H9 (cell line): ENCODE measurements around the gene DUSP18. TPM values are rescaled to one million over a fixed set of nuclear protein-coding genes. Genes with fewer than 3 reads are reported as not detected.

Source experiments
- DNase-seq: peaks from one replicate; pipeline ENCODE4 v3.0.0-alpha.2; 2017
- H2AFZ ChIP-seq: one replicate; pipeline ENCODE4 v1.6.1; 2013; ENCODE audit warnings: mild to moderate bottlenecking, low read length, control low read depth, moderate library complexity
- H2AK5ac ChIP-seq: 2 replicates; pipeline ENCODE4 v1.6.1; 2013; ENCODE audit warnings: low read length, control low read depth, mixed read lengths; ENCODE audit not compliant: insufficient read length
- H2BK120ac ChIP-seq: one replicate; pipeline ENCODE4 v1.6.1; 2013; ENCODE audit warnings: low read depth, mild to moderate bottlenecking, low read length, control low read depth, inconsistent platforms; ENCODE audit not compliant: poor library complexity, severe bottlenecking
- H2BK12ac ChIP-seq: 2 replicates; pipeline ENCODE4 v1.6.1; 2013; ENCODE audit warnings: low read length, control low read depth, mixed read lengths, low read depth; ENCODE audit not compliant: insufficient read length
- H2BK15ac ChIP-seq: 2 replicates; pipeline ENCODE4 v1.6.1; 2013; ENCODE audit warnings: low read depth, low read length, control low read depth
- H2BK20ac ChIP-seq: one replicate; pipeline ENCODE4 v1.6.1; 2013; ENCODE audit warnings: low read depth, mild to moderate bottlenecking, low read length, control low read depth, inconsistent platforms; ENCODE audit not compliant: poor library complexity, severe bottlenecking
- H2BK5ac ChIP-seq: 2 replicates; pipeline ENCODE4 v1.6.1; 2013; ENCODE audit warnings: low read length, control low read depth, mixed read lengths; ENCODE audit not compliant: insufficient read length
- H3K14ac ChIP-seq: 2 replicates; pipeline ENCODE4 v1.6.1; 2013; ENCODE audit warnings: low read length, control low read depth; ENCODE audit not compliant: insufficient read depth
- H3K18ac ChIP-seq: 2 replicates; pipeline ENCODE4 v1.6.1; 2013; ENCODE audit warnings: low read depth, mild to moderate bottlenecking, mixed read lengths, low read length, control low read depth; ENCODE audit not compliant: insufficient read length
- H3K23ac ChIP-seq: 2 replicates; pipeline ENCODE4 v1.6.1; 2013; ENCODE audit warnings: low read length, control low read depth, mixed read lengths, low read depth; ENCODE audit not compliant: insufficient read length
- H3K23me2 ChIP-seq: 2 replicates; pipeline ENCODE4 v1.6.1; 2013; ENCODE audit warnings: low read depth, mild to moderate bottlenecking, mixed read lengths, low read length, control low read depth; ENCODE audit not compliant: insufficient read length, poor library complexity, severe bottlenecking
- H3K27ac ChIP-seq: 2 replicates; pipeline ENCODE4 v1.5.1; 2013; ENCODE audit warnings: low read length, control low read depth, mixed read lengths, low read depth; ENCODE audit not compliant: insufficient read length
- H3K27me3 ChIP-seq: 2 replicates; pipeline ENCODE4 v1.6.1; 2013; ENCODE audit warnings: low read length, control low read depth, inconsistent platforms; ENCODE audit not compliant: insufficient read depth
- H3K4ac ChIP-seq: 2 replicates; pipeline ENCODE4 v1.6.1; 2013; ENCODE audit warnings: low read depth, mild to moderate bottlenecking, control low read depth, inconsistent platforms, low read length, moderate library complexity
- H3K4me1 ChIP-seq: 2 replicates; pipeline ENCODE4 v1.6.1; 2013; ENCODE audit warnings: low read length, control low read depth, inconsistent platforms; ENCODE audit not compliant: insufficient read depth
- H3K4me2 ChIP-seq: 2 replicates; pipeline ENCODE4 v1.6.1; 2013; ENCODE audit warnings: low read length, control low read depth, mixed read lengths; ENCODE audit not compliant: insufficient read length, insufficient read depth
- H3K56ac ChIP-seq: 2 replicates; pipeline ENCODE4 v1.6.1; 2013; ENCODE audit warnings: low read depth, mild to moderate bottlenecking, mixed read lengths, low read length, control low read depth; ENCODE audit not compliant: insufficient read length
- H3K79me1 ChIP-seq: 2 replicates; pipeline ENCODE4 v1.6.1; 2013; ENCODE audit warnings: low read depth, mild to moderate bottlenecking, moderate library complexity, low read length, control low read depth, inconsistent platforms; ENCODE audit not compliant: insufficient read depth, poor library complexity, severe bottlenecking
- H3K79me2 ChIP-seq: 2 replicates; pipeline ENCODE4 v1.6.1; 2013; ENCODE audit warnings: low read length, control low read depth, inconsistent platforms; ENCODE audit not compliant: insufficient read depth
- H3K9ac ChIP-seq: 2 replicates; pipeline ENCODE4 v1.6.1; 2013; ENCODE audit warnings: low read length, control low read depth, mixed read lengths; ENCODE audit not compliant: insufficient read length; ENCODE audit errors: extremely low read depth
- H3K9me3 ChIP-seq: one replicate; pipeline ENCODE4 v1.6.1; 2013; ENCODE audit warnings: low read depth, low read length, inconsistent platforms; ENCODE audit not compliant: control insufficient read depth
- H3T11ph ChIP-seq: one replicate; pipeline ENCODE4 v1.6.1; 2013; ENCODE audit warnings: mild to moderate bottlenecking, low read length, control low read depth, inconsistent platforms
- H4K20me1 ChIP-seq: one replicate; pipeline ENCODE4 v1.6.1; 2013; ENCODE audit not compliant: control insufficient read depth, insufficient read length, insufficient read depth
- H4K5ac ChIP-seq: 2 replicates; pipeline ENCODE4 v1.6.1; 2013; ENCODE audit warnings: low read depth, mild to moderate bottlenecking, mixed read lengths, low read length, control low read depth; ENCODE audit not compliant: insufficient read length
- H4K8ac ChIP-seq: replicated peaks from 2 replicates; pipeline ENCODE4 v1.6.1; 2013; ENCODE audit warnings: low read length, control low read depth, mixed read lengths, low read depth; ENCODE audit not compliant: insufficient read length
- H4K91ac ChIP-seq: 2 replicates; pipeline ENCODE4 v1.6.1; 2013; ENCODE audit warnings: low read depth, mild to moderate bottlenecking, moderate library complexity, mixed read lengths, low read length, control low read depth; ENCODE audit not compliant: insufficient read length
- H3K27ac Mint-ChIP-seq, 3 experiments: 2 replicates in 2 of 3; 3 replicates in 1 of 3; pipeline ENCODE4 v1.8.0; 2020 to 2021; ENCODE audit warnings: mixed read lengths in 3 of 3, mild to moderate bottlenecking in 1 of 3, moderate library complexity in 1 of 3
- H3K27me3 Mint-ChIP-seq: 2 replicates; pipeline ENCODE4 v1.8.0; 2021; ENCODE audit warnings: low read depth, mild to moderate bottlenecking, moderate library complexity, mixed read lengths
- H3K36me3 Mint-ChIP-seq, 3 experiments: 2 replicates in 2 of 3; 3 replicates in 1 of 3; pipeline ENCODE4 v1.8.0; 2020 to 2021; ENCODE audit warnings: low read depth in 3 of 3, mixed read lengths in 3 of 3; ENCODE audit not compliant: insufficient read depth in 1 of 3
- H3K4me1 Mint-ChIP-seq, 2 experiments: 2 replicates each; pipeline ENCODE4 v1.8.0; 2020; ENCODE audit warnings: mixed read lengths in 2 of 2
- H3K4me3 Mint-ChIP-seq, 2 experiments: 2 replicates in 1 of 2; 3 replicates in 1 of 2; pipeline ENCODE4 v1.8.0; 2020 to 2021; ENCODE audit warnings: mild to moderate bottlenecking in 2 of 2, mixed read lengths in 2 of 2, moderate library complexity in 1 of 2
- H3K9me3 Mint-ChIP-seq, 2 experiments: 2 replicates in 1 of 2; 3 replicates in 1 of 2; pipeline ENCODE4 v1.8.0; 2020; ENCODE audit warnings: mild to moderate bottlenecking in 2 of 2, mixed read lengths in 2 of 2, moderate library complexity in 1 of 2
- CTCF ChIP-seq: fragments of 200-600 bp; sonication (generic); conservative IDR thresholded peaks from 3 replicates; pipeline ENCODE4 v1.8.0; 2021; ENCODE audit warnings: antibody characterized with exemption, mild to moderate bottlenecking
- WGBS: extraction: QIAGEN DNeasy Blood & Tissue Kit; methylation state at CpG from one replicate; pipeline ENCODE4 v1.1.7; 2013; ENCODE audit warnings: missing lambda C conversion rate, low lambda C conversion rate, mixed read lengths; ENCODE audit not compliant: insufficient read length; ENCODE audit errors: extremely low coverage; 5-methylcytosine and 5-hydroxymethylcytosine counted together
- total RNA-seq: library from RNA; stranded (reverse); gene quantifications from 2 replicates; pipeline ENCODE4 v1.2.1, GENCODE V29; 2021

Gene DUSP18
- total RNA-seq, 1 experiment from 2014 or later = 2.6 TPM

GRCh38 chr22:30705710-30706651 is 38.3 kb upstream of the DUSP18 start:
- H4K91ac ChIP-seq = no peak overlapping the region
- H3K14ac ChIP-seq = no peak overlapping the region
- no peaks in the 10 kb centered on the region for H3K9me3 ChIP-seq
- H3K27ac ChIP-seq = no peak overlapping the region
- no peak overlapping the region for H3K27ac Mint-ChIP-seq
- TF ChIP-seq CTCF = no peak
- H3K4me3 Mint-ChIP-seq = no peak overlapping the region
- no peak overlapping the region for H3K23ac ChIP-seq
- no peak overlapping the region for H2BK5ac ChIP-seq
- no peak overlapping the region for H2BK20ac ChIP-seq
- H3K27me3 ChIP-seq = no peaks in the 10 kb centered on the region
- H4K20me1 ChIP-seq = no peaks in the 10 kb centered on the region
- no peaks in the 10 kb centered on the region for H3K79me2 ChIP-seq
- no peak for DNase-seq
- no peak overlapping the region for H3T11ph ChIP-seq
- no peak overlapping the region for H2BK120ac ChIP-seq
- peaks cover 0 to 4% (median 3%) of the 10 kb centered on the region in 3 experiments; a peak in 2 of 7 replicates for H3K36me3 Mint-ChIP-seq
- H3K4ac ChIP-seq = no peak overlapping the region
- H4K5ac ChIP-seq = no peak overlapping the region
- H3K4me1 ChIP-seq = no peaks in the 10 kb centered on the region; the same call in 1 of the 2 replicates
- no peak overlapping the region for H3K18ac ChIP-seq
- H3K9ac ChIP-seq = no peak overlapping the region
- H2AK5ac ChIP-seq = no peak overlapping the region
- no peaks in the 10 kb centered on the region for H3K23me2 ChIP-seq
- H4K8ac ChIP-seq = no peak overlapping the region
- H2AFZ ChIP-seq = no peak overlapping the region
- no peak overlapping the region for H3K56ac ChIP-seq
- no peaks in the 10 kb centered on the region; the same call in 1 of the 2 replicates for H3K27me3 Mint-ChIP-seq
- H2BK15ac ChIP-seq = no peak overlapping the region
- peaks cover 16% of the 10 kb centered on the region in 2 experiments for H3K4me1 Mint-ChIP-seq
- no peaks in the 10 kb centered on the region for H3K79me1 ChIP-seq
- H3K9me3 Mint-ChIP-seq = peaks cover 0 to 3% of the 10 kb centered on the region in 2 experiments; a peak in 2 of 5 replicates
- WGBS = no CpG with 5 or more reads among the region's 11 CpGs
- H3K4me2 ChIP-seq = no peak overlapping the region
- H2BK12ac ChIP-seq = no peak overlapping the region
